G401 (cell line): ENCODE measurements around the gene CIAPIN1. TPM values are rescaled to one million over a fixed set of nuclear protein-coding genes. Genes with fewer than 3 reads are reported as not detected.

Experiments
- DNase-seq: peaks from one replicate; pipeline ENCODE4 v3.0.0-alpha.2; 2015; ENCODE audit warnings: low spot score
- in situ Hi-C: cut with HindIII; loops from 2 replicates; pipeline ENCODE4 v1.10.0; 2016; ENCODE audit warnings: low sequenced_read_pairs, mixed read lengths
- total RNA-seq: library from RNA; depleted of rRNA; stranded (reverse); fragments of >200 nt; shearing (Covaris generic); gene quantifications from 2 replicates; pipeline ENCODE4 v1.2.3, GENCODE V29; 2014

Gene CIAPIN1
- total RNA-seq, 1 experiment from 2014 or later = 152 TPM

- in situ Hi-C loops = no loop called here
- DNase-seq = no peak
Observed at GRCh38 chr16:57477531-57478202, 30.5 kb upstream of the CIAPIN1 start.

- in situ Hi-C loops = no loop called here
- no peak for DNase-seq
Observed at GRCh38 chr16:57476546-57477410, 29.6 kb upstream of the CIAPIN1 start.

- DNase-seq = peak; percentile 46
- in situ Hi-C loops = no loop called here
Observed at GRCh38 chr16:57475711-57476339, 28.6 kb upstream of the CIAPIN1 start.

GRCh38 chr16:57474671-57475661 lies 27.8 kb upstream of the CIAPIN1 start:
- no peak for DNase-seq

GRCh38 chr16:57473906-57474305 lies 26.7 kb upstream of the CIAPIN1 start:
- in situ Hi-C loops = no loop called here
- DNase-seq = no peak

More at GRCh38 chr16:57474671-57475661, 27.8 kb upstream of the CIAPIN1 start:
- in situ Hi-C loops = no loop called here

- in situ Hi-C loops = no loop called here
- DNase-seq = no peak
Observed at GRCh38 chr16:57473176-57473840, 26.1 kb upstream of the CIAPIN1 start.

- DNase-seq = no peak
- in situ Hi-C loops = no loop called here
Observed at GRCh38 chr16:57472665-57473060, 25.5 kb upstream of the CIAPIN1 start.

- in situ Hi-C loops = no loop called here
- DNase-seq = no peak
Observed at GRCh38 chr16:57471852-57472664, 24.9 kb upstream of the CIAPIN1 start.

GRCh38 chr16:57471209-57471608 lies 24.0 kb upstream of the CIAPIN1 start:
- in situ Hi-C loops = no loop called here
- no peak for DNase-seq

- in situ Hi-C loops = no loop called here
Observed at GRCh38 chr16:57470711-57471110, 23.5 kb upstream of the CIAPIN1 start.

GRCh38 chr16:57469917-57470470 lies 22.8 kb upstream of the CIAPIN1 start:
- DNase-seq = no peak

More at GRCh38 chr16:57470711-57471110, 23.5 kb upstream of the CIAPIN1 start:
- no peak for DNase-seq

GRCh38 chr16:57469046-57469445 lies 21.9 kb upstream of the CIAPIN1 start:
- in situ Hi-C loops = no loop called here
- no peak for DNase-seq

More at GRCh38 chr16:57469917-57470470, 22.8 kb upstream of the CIAPIN1 start:
- in situ Hi-C loops = no loop called here

- in situ Hi-C loops = no loop called here
- no peak for DNase-seq
Observed at GRCh38 chr16:57468346-57468745, 21.2 kb upstream of the CIAPIN1 start.

GRCh38 chr16:57464523-57464922 lies 17.3 kb upstream of the CIAPIN1 start:
- in situ Hi-C loops = no loop called here
- no peak for DNase-seq

GRCh38 chr16:57462978-57463362 lies 15.8 kb upstream of the CIAPIN1 start:
- no peak for DNase-seq
- in situ Hi-C loops = no loop called here

- peak; percentile 77 for DNase-seq
- in situ Hi-C loops = no loop called here
Observed at GRCh38 chr16:57462209-57462977, 15.2 kb upstream of the CIAPIN1 start, which contains the start of gene POLR2C. TSS of gene POLR2C (plus strand) at chr16:57462679. CDS start at chr16:57462725, 46 bp downstream.
